Measurements from ENCODE around the gene PAK3. TPM values are rescaled to one million over a fixed set of nuclear protein-coding genes. Genes with fewer than 3 reads are reported as not detected.

The PAK3 gene
- total and polyA plus RNA-seq, 2 experiments from 2014 or later, result 5.0 to 5.4 TPM

GRCh38 chrX:111090458-111090857 lies 5.5 kb upstream of the PAK3 start:
- Histone ChIP-seq H3K79me2 (replicated peaks; ENCODE audit: insufficient read depth) (no peaks in the 10 kb centered on the region), H4K20me1 (replicated peaks; ENCODE audit: insufficient read depth) (no peaks in the 10 kb centered on the region), H3K9me2 (ENCODE audit: insufficient read depth) (no peaks in the 10 kb centered on the region), H3K4me2 (no peak overlapping the region), H3K27ac (ENCODE audit: low read depth) (no peak overlapping the region), H3F3A (replicated peaks; ENCODE audit: low read depth) (no peaks in the 10 kb centered on the region), H2AFZ (no peak overlapping the region), H3K4me3 (no peak overlapping the region), H3K4me1 (ENCODE audit: insufficient read depth) (peaks cover 18% of the 10 kb centered on the region), H3K36me3 (ENCODE audit: insufficient read depth) (no peaks in the 10 kb centered on the region), H3K27me3 (ENCODE audit: insufficient read depth) (no peaks in the 10 kb centered on the region)
- Mint-ChIP-seq H3K36me3 (ENCODE audit: low read depth) (no peaks in the 10 kb centered on the region), H3K9me3 (no peaks in the 10 kb centered on the region), H3K4me3 (no peak overlapping the region), H3K27me3 (ENCODE audit: insufficient read depth, low read depth, poor library complexity) (no peaks in the 10 kb centered on the region), H3K27ac (no peak overlapping the region), H3K4me1 (peaks cover 14% of the 10 kb centered on the region)
- no peak for TF ChIP-seq NANOG (IDR thresholded peaks at IDR 0.05; ENCODE audit: borderline replicate concordance)
- no peak for TF ChIP-seq JUNB (IDR thresholded peaks at IDR 0.05; ENCODE audit: unreplicated experiment)
- TF ChIP-seq ETS1 (IDR thresholded peaks at IDR 0.05), result no peak
- TF ChIP-seq REST (IDR thresholded peaks at IDR 0.05; ENCODE audit: unreplicated experiment), result no peak
- TF ChIP-seq ZNF462 (CRISPR knock-in tag; IDR thresholded peaks at IDR 0.05), result no peak
- no peak for TF ChIP-seq EZH2 (IDR thresholded peaks at IDR 0.05; ENCODE audit: low read depth, unreplicated experiment)
- no peak for TF ChIP-seq CTCF (conservative IDR thresholded peaks at IDR 0.05; ENCODE audit: low read depth in 2 of 2)
- no peak for TF ChIP-seq EZH2phosphoT487 (IDR thresholded peaks at IDR 0.05; ENCODE audit: unreplicated experiment)
- no peak for TF ChIP-seq CREB1 (CRISPR knock-in tag; IDR thresholded peaks at IDR 0.05; ENCODE audit: low read depth)
- TF ChIP-seq ZNF331 (CRISPR knock-in tag; IDR thresholded peaks at IDR 0.05; ENCODE audit: low read depth), result no peak
- TF ChIP-seq POLR2AphosphoS5 (IDR thresholded peaks at IDR 0.05; ENCODE audit: low read depth), result no peak
- no peak for TF ChIP-seq ZNF114 (CRISPR knock-in tag; IDR thresholded peaks at IDR 0.05)
- TF ChIP-seq STAT1 (IDR thresholded peaks at IDR 0.05; ENCODE audit: unreplicated experiment), result no peak
- DNase-seq (ENCODE audit: low spot score) (no peak), ATAC-seq (no peak)
